NCI-H510A treated with DMSO at 0.1 percent for 48 hours (cell line): ENCODE data around the gene NXF1.
"Not testable (repeated sequence)": the region's sequence is repeated elsewhere in the genome, so short reads cannot be mapped to it uniquely, and the experiment has no call there.

Experiments used
- DNase-seq: peaks from one replicate; lab custom pipeline; 2025; lab: John Stamatoyannopoulos, UW

The NXF1 gene

GRCh38 chr11:62787005-62787759 is 18.1 kb downstream of the NXF1 start, which contains the start of gene TMEM179B:
Gene TMEM179B (plus strand): TSS chr11:62787402. CDS start chr11:62787432, 30 bp downstream.
- DNase-seq = peak; percentile 95

GRCh38 chr11:62786318-62787004 is 18.8 kb downstream of the NXF1 start:
- DNase-seq = peak; percentile 70

GRCh38 chr11:62782753-62783152 is 22.5 kb downstream of the NXF1 start:
- no peak for DNase-seq

GRCh38 chr11:62778441-62778840 is 26.8 kb downstream of the NXF1 start:
- no peak for DNase-seq

- no peak for DNase-seq
Measured at GRCh38 chr11:62777389-62777788, 27.9 kb downstream of the NXF1 start.

DNA sequence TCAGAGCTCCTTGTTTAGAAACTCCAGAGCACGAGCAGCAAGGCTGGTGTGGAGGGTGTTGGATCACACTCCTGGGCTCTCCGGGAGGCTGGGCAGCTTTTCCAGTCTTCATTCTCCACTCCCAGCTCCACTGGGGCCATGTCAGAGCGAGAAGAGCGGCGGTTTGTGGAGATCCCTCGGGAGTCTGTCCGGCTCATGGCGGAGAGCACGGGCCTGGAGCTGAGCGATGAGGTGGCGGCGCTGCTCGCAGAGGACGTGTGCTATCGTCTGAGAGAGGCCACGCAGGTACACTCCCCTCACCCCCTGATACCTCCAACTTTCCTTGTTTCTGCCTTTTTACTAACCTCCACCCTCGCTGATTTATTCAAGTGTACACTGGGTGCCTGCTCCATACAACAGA is 29.6 kb downstream of the NXF1 start:
- no peak for DNase-seq

DNA sequence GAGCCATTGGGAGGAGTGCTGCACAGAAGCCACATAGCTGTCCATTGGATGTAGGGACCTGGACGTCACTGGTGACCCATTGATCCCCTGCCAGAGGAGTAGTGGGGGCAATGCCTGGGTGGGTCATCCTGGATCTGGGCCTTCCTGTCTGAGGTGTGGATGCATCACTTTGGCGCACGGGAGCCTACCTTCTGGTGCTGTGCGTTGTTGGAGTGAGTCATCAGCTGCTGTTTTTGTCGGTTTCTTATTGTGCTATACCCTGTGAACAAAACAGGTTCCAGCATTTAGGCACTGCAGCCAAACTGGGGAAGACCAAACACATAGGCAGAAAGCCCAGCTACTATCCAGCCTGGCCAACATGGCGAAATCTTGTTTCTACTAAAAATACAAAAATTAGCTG is 30.8 kb downstream of the NXF1 start:
- DNase-seq = no peak

GRCh38 chr11:62771144-62772021 is 33.9 kb downstream of the NXF1 start, which contains the start of gene TAF6L:
Gene TAF6L (plus strand): TSS chr11:62771396. CDS start chr11:62775784, 4,388 bp downstream.
- peak; percentile 95 for DNase-seq

DNA sequence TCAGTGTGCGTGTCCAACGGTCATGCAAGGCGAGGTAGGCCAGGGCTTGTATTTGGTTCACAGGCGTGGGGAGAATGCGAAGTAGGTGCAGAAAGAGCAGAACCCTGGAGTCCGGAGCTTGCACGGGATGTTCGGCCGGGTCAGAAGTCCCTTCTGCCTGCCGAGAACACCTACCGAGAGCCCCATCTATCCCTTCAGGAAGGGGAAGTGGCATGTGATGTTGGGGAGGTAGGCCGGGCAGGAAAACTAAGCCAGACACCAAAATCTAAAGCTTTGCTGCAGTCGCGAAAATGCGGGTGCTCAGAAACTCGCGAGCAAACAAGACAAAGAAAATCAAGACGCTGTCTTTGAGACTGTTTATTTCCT is 34.5 kb downstream of the NXF1 start:
- DNase-seq = no peak

GRCh38 chr11:62760867-62761227 is 44.4 kb downstream of the NXF1 start:
- DNase-seq = peak; percentile 10

- DNase-seq = no peak
Measured at GRCh38 chr11:62757846-62758788, 47.1 kb downstream of the NXF1 start.

- DNase-seq = no peak
Measured at GRCh38 chr11:62755086-62755615, 50.1 kb downstream of the NXF1 start.

GRCh38 chr11:62753736-62754603 is 51.3 kb downstream of the NXF1 start, which contains the start of gene ZBTB3:
Gene ZBTB3 (minus strand): TSS chr11:62754160. CDS start chr11:62753664, 496 bp downstream.
- DNase-seq = peak; percentile 99

GRCh38 chr11:62752994-62753735 is 52.1 kb downstream of the NXF1 start:
- DNase-seq = no peak

GRCh38 chr11:62752177-62752785 is 53.0 kb downstream of the NXF1 start:
- DNase-seq = no peak

GRCh38 chr11:62749931-62750330 is 55.3 kb downstream of the NXF1 start:
- DNase-seq = not testable (repeated sequence)

GRCh38 chr11:62747475-62748160 is 57.6 kb downstream of the NXF1 start:
- no peak for DNase-seq
